Stimulated activated CD8-positive, alpha-beta memory T cell treated with anti-CD3 and anti-CD28 coated beads, Interleukin-4, amount 100 ng/mL, for 48 hours (primary cell): ENCODE data around the gene APAF1.

Experiments
- DNase-seq: peaks from one replicate; pipeline ENCODE4 v3.0.0-alpha.2; 2020

The APAF1 gene

DNA sequence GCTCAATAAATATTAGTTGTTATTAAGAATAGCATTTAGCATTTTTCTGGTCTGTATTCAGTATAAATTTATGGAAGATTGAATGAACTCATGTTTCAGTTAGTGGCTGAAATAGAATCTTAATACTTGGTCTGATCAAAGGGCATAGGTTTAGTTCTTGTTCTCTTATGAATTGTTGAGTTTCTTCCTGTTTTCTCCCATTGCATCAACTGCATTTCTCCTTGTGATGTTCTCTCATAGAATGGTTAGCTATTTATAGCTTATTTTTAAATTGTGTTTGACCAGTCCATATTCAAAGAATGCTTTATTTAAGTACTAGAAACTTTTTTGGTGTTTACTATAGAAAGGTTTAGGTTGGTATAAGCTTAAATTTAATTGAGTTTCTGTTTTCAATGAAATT lies 29.8 kb downstream of the APAF1 start:
- no peak for DNase-seq

DNA sequence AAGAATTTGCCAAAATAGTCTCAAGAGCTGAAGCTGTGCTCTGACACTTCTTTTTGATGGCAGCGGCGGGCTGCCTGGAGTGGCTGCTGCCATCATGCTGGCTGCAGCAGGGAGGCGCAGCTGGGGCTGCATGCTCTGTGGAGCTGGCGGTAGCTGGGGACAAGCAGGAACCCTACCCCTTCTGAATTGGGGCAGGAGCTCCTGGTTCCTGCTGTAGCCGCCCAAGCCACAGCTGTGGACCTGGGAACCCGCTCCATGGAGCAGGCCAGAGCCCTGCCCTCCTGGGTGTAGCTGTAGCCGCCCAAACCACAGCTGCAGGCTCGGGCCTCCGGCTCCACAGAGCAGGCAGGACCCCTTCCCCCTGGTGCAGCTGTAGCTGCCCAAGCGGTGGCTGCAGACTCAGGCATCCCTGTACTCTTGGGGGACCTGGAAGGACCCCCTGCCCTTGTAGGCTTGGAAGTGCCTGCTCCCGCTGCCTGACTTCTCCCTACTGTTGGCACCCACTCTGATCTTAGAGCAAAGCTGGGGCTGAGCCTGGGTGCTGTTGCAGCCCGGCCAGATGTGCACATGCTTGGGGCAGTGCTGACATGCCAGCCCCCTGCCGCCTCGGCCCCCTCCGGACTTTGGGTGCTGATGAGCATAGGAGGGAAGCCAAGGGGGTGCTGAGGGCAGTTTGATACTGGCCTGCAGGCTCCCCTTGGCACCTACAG lies 33.3 kb downstream of the APAF1 start:
- no peak for DNase-seq

DNA sequence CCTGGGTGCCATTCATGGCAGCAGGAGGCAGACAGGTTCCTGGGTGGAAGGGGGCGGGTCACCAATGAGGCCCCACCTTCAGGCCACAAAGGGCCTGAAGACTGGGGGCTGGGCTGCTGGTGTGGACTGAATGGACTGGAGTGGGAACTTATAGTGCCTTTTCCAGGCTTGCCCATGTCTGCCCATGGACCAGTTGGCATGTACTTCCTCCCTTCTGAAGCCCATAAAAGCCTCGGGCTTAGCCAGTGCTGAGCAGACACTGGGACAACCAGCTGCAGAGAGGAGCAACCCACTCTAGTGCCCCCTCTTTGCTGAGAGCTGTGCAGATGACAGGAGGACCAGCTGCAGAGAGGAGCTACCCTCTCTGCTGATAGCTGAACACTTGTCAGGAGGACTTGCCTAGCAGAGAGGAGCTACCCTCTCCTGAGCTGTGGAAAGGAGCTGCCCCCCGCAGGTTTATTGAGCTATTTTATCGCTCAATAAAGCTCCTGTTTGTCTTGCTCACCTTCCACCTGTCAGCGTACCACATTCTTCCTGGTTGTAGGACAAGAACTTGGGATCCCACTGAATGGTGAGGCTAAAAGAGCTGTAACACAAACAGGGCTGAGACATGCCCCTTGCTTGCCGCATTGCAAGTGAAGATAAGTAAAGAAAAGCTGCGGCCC lies 34.0 kb downstream of the APAF1 start:
- no peak for DNase-seq

DNA sequence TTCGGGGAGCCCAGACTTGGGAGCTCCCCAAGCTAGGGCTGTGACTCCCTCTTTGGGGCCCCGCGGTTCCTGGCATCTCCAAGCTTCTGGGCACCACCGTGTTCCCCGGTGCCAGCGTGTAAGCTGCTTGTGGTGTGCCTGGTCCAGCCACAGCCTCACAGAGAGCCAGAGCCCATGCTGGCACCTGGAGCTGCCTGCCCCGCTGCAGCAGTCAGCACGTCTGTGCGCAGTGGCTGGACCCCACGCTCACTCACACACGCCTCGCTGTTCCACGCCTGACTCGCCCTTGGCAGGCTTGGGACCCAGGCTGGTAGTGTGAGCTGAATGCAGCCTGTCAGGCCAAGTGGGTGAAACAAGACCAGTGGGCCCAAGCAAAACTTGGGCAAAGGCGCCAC lies 34.5 kb downstream of the APAF1 start:
- DNase-seq, result no peak

DNA sequence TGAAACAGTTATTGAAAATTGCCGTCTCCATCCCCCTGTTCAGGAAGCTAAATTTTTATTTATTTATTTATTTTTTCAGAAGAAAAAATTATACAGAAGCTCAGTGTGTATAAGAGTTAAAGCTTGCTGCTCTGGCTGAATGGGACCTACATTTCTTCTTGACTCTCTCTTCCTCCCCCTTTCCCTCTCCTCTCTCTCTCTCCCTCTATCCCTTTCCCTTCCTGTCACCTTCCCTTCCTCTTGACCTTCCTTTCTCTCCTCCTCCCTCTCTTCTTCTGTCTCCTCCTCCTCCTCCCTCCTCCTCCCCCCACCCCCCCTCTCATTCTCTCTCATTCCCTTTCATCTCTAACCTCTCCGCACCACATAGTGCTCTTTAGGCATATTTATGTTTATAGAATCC lies 39.1 kb downstream of the APAF1 start:
- no peak for DNase-seq

DNA sequence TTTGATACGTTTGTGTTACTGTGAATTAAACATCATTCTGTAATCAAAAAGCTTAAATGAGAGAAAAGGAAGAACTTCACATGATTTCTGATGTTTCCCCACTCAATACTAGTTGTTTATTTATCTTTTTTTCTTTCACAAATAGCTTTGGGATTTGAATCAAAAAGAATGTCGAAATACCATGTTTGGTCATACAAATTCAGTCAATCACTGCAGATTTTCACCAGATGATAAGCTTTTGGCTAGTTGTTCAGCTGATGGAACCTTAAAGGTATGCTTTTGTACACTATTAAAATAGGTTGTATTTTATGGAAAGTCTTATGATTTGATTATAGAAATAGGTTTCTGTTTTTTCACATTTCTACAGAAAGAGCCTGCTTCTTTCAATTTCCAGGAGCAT lies 41.5 kb downstream of the APAF1 start:
- no peak for DNase-seq

DNA sequence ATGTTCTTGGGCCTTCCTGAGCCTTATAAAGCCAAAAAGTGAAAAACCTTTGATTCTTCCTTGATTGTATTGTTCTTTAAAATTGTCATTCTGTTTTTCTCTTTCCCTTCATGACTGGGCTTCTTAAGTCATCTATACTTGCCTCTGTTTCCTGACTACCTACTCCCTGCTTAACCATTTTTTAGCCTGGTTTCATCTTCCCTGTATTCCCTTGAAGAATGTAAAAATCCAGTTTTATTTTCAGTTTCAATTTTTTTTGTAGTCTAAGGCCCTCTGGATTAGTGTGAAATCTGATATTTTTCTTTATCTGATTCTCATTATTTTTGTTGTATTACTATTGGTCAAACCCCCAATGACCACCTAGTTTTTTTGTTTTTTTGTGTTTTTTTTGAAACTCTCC lies 46.3 kb downstream of the APAF1 start:
- DNase-seq, result no peak

DNA sequence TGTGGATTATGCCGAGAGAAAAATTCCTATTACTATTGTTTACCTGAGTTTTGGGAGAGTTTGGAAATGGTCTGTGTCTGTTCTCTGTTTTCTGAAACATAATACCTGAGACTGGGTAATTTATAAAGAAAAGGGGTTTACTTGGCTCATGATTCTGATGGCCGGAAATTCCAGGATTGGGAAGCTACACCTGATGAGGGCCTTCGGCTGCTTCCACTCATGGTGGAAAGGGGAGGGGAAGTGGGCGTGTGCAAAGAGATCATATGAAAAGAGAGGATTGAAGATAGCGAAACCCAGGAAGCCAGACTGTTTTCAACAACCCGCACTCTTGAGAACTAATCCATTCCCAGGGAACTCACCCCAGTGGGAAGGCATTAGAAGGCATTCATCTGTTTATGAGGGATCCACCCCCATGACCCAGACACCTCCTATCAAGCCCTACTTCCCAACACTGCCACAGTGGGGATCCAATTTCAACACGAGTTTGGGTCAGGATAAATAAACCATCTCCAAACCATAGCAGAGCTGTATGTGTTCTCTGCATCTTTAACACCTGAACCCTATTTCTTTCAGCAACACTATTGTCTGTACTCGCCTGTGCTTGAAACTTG lies 51.1 kb downstream of the APAF1 start:
- DNase-seq, result no peak

DNA sequence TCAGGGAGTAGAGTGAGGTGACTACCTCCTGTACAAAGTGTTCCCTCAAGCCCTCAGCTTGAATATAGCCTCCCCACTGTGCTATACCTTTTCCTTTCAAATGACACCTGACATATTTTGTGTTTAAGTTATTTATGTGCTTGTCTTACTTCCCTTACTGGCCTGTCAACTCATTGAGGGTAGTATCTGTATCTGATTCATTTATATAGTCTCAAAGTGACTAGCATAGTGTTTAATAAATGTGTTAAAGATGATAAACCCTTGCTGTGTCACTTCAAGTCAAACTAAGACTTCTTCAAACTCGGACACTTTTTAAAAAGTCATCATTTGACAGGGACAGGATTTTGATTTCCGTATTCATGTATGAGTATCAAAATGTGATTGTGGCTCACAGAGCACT lies 52.1 kb downstream of the APAF1 start:
- DNase-seq, result no peak

DNA sequence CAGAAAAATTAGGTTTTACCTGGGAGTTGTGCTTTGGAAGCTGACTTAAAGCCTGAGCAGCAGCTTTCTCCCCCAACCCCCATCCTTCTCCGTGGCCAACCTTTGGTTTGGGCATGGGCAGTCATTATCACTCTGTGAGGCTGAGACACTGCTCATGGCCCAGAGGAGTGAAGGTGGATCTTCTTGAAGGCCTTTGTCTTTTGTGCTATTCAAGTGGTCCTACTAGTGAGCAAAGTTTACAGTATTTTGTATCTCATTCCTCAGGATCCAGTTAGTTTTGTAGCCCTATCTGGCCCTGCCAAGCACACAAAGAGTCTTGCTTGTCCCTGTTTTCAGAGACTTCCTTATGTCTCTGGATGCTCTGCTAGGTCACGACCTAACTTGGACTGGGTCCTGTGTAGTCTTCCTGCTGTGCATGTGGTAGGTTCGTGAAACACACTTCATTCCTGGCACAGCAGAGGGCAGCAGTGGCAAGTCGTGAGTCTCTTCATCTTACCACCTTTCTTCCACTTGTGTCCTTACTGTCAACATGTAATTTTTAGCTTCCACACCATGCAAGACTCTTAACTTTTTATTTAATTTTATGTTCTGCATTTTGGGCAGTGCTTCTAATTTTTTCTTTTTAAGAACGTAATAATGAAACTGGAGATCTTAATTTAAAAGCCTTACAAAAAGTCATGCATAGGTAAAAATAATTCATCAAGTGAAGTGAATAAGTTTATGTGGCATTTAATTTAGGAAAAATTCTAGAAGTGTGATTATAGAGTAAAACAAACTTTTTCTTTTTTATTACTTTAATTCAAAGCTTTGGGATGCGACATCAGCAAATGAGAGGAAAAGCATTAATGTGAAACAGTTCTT lies 53.7 kb downstream of the APAF1 start:
- DNase-seq, result peak; percentile 66

DNA sequence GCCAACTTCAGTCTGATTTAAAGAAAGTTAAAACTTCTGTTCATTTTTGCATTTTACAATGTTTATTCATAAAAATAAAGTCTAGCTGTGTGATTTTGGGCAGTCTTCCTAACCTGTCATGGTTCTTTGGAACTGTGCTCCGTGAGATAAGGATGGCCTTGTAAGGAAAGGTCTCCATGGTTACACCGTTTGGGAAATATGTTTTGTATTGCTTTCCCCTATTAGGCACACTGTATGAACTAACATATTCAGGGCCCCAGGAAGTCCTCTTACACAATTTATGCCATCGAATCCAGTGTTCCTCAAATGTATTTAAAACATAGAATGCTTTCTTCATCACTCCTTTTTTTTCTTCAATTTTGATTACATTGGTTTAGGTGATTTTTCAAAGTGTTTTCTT lies 54.5 kb downstream of the APAF1 start:
- DNase-seq, result no peak

DNA sequence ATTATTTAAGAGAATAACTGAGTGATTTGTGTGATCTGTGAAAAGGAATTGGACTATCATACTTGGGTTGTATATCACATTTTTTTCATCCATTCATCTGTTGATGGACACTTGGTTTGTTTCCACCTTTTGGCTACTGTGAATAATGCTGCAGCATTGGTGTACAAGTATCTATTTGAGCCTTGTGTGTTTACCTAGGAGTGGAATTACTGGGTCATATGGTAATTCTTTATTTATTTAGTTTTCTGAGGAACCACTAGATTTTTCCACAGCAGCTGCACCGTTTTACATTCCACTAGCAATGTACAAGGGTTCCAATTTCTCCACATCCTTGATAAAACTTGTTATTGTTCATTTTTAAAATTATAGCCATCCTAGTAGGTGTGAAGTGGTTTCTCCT lies 56.1 kb downstream of the APAF1 start:
- DNase-seq, result no peak

DNA sequence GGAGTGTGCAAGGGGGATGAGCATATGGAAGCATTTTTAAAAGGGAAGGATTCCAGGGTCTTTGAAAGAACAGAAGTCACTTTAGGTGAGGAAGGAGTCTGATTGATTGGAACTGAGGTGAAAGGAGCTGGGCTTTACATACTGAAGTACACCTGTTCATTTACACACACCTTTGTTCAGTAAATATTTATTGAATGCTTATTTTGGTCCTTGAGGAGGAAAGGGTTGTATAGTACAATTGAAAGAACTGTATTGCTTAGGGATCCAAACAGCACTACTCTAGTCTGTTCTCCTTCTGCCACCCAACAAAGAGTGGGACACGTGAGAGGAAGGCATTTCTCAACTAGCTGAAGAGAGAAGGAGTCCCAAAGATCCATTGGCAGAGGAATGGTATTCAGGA lies 63.9 kb downstream of the APAF1 start:
- DNase-seq, result no peak

DNA sequence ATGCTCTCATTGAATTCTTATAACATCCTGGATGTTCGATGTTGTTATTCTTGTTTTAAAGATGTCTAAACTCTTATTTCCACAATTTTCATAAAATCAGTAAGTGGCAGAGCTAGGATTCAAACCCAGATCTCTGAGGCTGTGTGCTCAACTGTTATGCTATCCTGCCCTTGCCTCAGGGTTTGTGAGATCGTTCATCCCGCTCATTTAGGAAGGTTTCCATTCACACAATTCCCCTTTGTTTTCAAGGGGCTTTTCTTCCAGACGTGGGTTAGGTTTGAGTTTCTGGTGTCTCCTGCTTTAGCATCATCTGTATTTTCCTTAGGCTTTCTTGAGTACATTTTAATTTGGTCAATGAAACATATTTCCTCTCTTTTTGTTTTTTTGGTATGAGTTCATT lies 69.3 kb downstream of the APAF1 start:
- no peak for DNase-seq

DNA sequence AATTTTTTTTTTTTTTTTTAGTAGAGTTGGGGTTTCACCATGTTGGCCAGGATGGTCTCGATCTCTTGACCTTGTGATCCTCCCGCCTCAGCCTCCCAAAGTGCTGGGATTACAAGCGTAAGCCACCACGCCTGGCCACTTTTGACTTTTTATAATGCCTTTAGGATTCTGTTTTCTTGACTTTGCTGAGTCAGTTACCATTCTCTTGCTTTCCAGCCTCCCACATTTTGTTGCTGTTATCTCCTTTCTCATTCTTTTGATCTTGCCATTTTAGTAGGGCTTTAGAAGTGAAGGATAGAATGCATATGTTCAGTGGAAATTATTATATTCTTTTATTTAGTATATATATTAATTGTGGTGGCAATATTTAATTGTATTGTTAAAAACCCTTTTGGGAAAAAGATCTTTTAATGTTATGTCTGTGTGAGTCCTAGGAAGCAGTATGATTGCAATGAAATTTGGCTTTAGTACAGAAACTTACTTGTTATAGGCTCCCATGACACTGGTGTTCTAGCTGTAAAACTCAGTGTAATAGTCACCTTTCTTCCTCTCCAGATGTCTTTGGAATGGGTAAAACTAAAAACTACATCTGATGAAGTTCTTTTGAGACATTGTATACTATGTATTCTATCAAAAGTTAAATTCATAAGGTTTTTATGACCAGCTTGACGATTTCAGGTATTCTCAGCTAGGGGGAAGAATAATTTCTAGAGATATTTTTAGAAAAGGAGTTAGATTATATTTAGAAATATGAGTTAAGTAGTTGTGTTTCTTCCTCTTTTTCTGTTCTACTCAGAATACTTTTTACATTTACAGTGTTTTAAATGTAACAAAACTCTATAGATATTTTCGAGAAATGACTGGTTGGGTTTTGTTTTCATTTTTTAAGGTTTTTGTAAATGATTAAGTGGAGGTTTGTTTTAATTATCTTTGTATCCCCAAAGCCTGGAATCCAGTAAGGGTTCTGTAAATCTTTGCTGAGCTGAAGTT lies 74.7 kb downstream of the APAF1 start:
- DNase-seq, result no peak

DNA sequence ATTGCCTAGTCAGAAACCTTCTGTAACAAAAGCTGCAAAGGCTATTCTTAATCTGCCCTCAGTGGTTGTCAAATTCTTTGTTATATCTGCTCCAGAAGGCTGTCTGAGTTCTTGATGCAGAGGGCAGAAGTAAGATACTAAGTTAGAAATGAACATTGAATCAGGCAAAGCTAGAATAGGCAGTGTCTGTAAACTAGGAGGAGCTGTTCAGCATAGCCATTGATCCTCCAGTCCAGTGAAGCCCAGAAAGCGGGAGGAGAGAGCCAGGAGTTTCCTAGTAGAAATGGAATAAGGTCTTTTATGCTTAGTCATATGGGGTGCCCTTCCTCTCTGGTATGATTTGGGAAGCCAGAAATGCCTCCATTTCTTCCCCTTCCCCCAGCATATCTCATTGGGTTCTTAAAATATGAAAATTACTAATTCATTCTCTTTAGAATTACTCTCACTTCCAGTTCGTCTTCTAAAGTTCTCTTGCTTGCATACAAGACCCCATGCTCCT lies 76.2 kb downstream of the APAF1 start:
- no peak for DNase-seq

DNA sequence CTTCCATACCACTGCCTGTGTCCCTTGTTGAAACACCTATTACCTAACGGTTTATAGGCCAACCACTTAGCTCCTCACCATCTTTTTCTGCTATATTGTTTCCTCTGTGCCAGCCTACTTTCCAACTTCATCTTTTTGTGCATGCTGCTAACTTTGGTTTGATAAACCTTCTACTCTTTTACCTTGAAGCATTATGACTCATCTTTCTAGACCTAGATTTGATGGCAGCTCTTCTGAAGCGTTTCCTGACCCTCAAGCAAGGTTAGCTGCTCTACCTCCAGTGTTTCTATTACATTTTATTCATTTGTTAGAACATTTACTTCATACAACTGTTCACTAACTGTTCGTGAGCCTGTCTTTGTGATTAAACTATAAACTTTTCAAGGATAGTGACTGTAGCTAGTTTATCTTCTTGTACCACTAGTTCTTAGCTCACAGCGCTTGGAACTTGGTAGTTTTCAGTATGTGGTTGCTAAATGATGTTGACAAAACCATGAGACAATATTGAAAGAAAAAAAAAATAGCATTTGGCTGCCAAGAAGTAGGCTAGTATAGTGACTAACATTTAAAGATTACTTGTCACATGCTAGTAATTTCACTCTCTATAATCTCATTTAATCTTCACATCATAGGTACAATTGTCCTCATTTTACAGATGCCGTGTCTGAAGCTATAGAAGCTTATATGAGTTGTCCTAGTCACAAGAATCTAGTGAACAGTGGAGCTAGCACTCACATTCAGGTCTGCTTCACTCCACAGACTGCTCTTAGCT lies 79.5 kb downstream of the APAF1 start:
- DNase-seq, result no peak

DNA sequence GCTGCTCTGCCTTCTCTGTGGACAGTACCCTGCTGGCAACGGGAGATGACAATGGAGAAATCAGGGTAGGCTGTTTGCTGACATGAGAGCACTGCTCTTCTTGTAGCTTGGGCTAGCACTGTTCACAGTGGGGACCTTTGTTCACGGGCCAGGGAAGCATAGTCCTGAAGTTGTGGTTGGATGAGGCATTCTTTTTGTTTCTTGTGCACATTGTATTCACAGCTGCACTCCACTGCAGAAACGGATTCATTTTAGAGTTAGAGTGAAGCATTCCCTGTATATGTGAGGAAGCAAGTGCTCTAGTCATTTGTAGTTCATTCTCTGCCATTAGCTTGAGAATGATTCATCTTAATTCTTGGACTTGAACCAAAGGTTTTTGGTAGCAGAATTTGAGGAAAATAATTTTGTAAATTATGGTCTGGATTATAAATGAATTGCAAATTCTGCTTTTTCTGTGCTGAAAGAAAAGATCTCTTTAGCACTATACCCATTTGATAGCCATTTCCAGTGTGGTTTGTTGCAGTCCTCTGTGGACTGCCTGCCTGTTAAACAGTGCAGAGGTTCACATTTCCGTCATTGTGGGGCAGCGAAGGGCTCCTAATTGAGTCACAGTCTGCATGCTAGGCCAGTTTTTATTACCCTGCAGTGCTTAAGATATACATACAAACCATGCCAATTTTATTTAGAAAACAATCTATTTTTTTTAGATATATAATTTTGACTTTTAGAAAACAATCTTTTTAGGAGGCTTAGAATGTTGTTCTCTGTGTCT lies 80.6 kb downstream of the APAF1 start:
- DNase-seq, result peak; percentile 80

DNA sequence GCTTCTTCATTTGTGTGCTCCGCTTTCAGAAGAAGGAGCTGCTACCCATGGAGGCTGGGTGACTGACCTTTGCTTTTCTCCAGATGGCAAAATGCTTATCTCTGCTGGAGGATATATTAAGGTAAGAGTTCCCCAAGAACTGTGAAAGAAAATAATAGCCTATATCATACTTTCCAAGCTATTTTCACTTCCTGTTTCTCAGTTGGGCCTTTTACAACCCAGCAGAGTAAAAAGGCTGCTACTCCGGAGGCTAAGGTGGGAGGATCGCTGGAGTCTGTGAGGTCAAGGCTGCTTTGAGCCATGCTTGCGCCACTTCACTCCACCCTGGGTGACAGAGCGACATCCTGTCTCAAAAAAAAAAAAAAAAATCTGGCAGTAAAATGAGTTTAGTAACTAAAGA lies 82.1 kb downstream of the APAF1 start:
- DNase-seq, result no peak

DNA sequence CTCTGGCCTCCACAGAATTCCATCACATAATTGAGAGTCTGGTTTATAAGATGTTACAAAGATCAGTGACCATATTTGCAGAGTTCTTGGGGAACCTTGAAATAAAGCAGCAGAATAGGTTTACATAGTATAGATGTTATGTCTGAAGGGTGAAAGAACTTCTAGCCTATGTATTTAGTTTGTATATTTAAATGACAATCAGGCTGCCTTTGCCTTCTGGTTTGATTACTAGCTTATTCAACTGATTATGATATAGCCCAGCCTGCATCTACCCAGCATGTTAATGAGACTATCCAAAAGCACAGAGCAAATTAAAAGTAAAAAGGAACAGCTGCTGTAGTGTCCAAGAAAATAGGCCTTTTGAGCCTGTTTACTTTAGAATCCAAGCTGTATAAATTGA lies 85.3 kb downstream of the APAF1 start:
- no peak for DNase-seq
